ENCODE results near the gene CABCOCO1.
"Not testable (repeated sequence)": the region's sequence is repeated elsewhere in the genome, so short reads cannot be mapped to it uniquely, and the experiment has no call there.

CABCOCO1 gene

GRCh38 chr10:61702584-61702983 lies 39.9 kb downstream of the CABCOCO1 start:
- no peak for DNase-seq (ENCODE audit: low read depth)
- TF ChIP-seq CTCF (IDR thresholded peaks at IDR 0.05; ENCODE audit: control insufficient read depth, extremely low read depth, insufficient read depth) = no peak
- H3K4me3 ChIP-seq (ENCODE audit: low read depth, low read length) = no peak overlapping the region

GRCh38 chr10:61705022-61705613 lies 42.4 kb downstream of the CABCOCO1 start:
- DNase-seq (ENCODE audit: low read depth) = no peak
- no peak for TF ChIP-seq CTCF (IDR thresholded peaks at IDR 0.05; ENCODE audit: control insufficient read depth, extremely low read depth, insufficient read depth)
- H3K4me3 ChIP-seq (ENCODE audit: low read depth, low read length) = no peak overlapping the region

- no peak overlapping the region for H3K4me3 ChIP-seq (ENCODE audit: low read depth, low read length)
- no peak for TF ChIP-seq CTCF (IDR thresholded peaks at IDR 0.05; ENCODE audit: control insufficient read depth, extremely low read depth, insufficient read depth)
Measured at GRCh38 chr10:61708846-61709245, 46.1 kb downstream of the CABCOCO1 start.

GRCh38 chr10:61712105-61712504 lies 49.4 kb downstream of the CABCOCO1 start:
- H3K4me3 ChIP-seq (ENCODE audit: low read depth, low read length); DNase-seq (ENCODE audit: low read depth): not testable (repeated sequence)

More at GRCh38 chr10:61708846-61709245, 46.1 kb downstream of the CABCOCO1 start:
- DNase-seq (ENCODE audit: low read depth) = no peak

GRCh38 chr10:61719475-61719874 lies 56.7 kb downstream of the CABCOCO1 start:
- H3K4me3 ChIP-seq (ENCODE audit: low read depth, low read length); DNase-seq (ENCODE audit: low read depth): not testable (repeated sequence)

GRCh38 chr10:61719906-61720305 lies 57.2 kb downstream of the CABCOCO1 start:
- no peak for TF ChIP-seq CTCF (IDR thresholded peaks at IDR 0.05; ENCODE audit: control insufficient read depth, extremely low read depth, insufficient read depth)
- no peak for DNase-seq (ENCODE audit: low read depth)
- no peak overlapping the region for H3K4me3 ChIP-seq (ENCODE audit: low read depth, low read length)

- no peak for DNase-seq (ENCODE audit: low read depth)
- TF ChIP-seq CTCF (IDR thresholded peaks at IDR 0.05; ENCODE audit: control insufficient read depth, extremely low read depth, insufficient read depth) = no peak
- no peak overlapping the region for H3K4me3 ChIP-seq (ENCODE audit: low read depth, low read length)
Measured at GRCh38 chr10:61721431-61721830, 58.7 kb downstream of the CABCOCO1 start.

- not testable (repeated sequence) for H3K4me3 ChIP-seq (ENCODE audit: low read depth, low read length)
Measured at GRCh38 chr10:61725221-61725620, 62.5 kb downstream of the CABCOCO1 start.

GRCh38 chr10:61729596-61729995 lies 66.9 kb downstream of the CABCOCO1 start:
- no peak for TF ChIP-seq CTCF (IDR thresholded peaks at IDR 0.05; ENCODE audit: control insufficient read depth, extremely low read depth, insufficient read depth)
- H3K4me3 ChIP-seq (ENCODE audit: low read depth, low read length) = no peak overlapping the region
- no peak for DNase-seq (ENCODE audit: low read depth)

More at GRCh38 chr10:61725221-61725620, 62.5 kb downstream of the CABCOCO1 start:
- not testable (repeated sequence) for DNase-seq (ENCODE audit: low read depth)

All from LNCaP clone FGC (cell line).